HCT116 (cell line): ENCODE data around the gene CEP170B. TPM values are rescaled to one million over a fixed set of nuclear protein-coding genes. Genes with fewer than 3 reads are reported as not detected.
A peak's percentile ranks its signal among the peaks of the same experiment; 100 is the strongest.

Experiments
- ATAC-seq: fragments of 200-7000 bp; cut with Tn5 transposase; 2 replicates; pipeline ENCODE4 v1.9.1; 2020; ENCODE audit warnings: mild to moderate bottlenecking, moderate library complexity
- BruUV-seq: library from RNA; stranded (reverse); fragments of 400-500 nt; replicated peaks from 2 replicates; lab custom pipeline; 2021; lab: Mats Ljungman, UMichigan
- CTCF ChIA-PET: fragments of 300-600 bp; sonication (Branson Sonifier 250); formaldehyde crosslinking; loops from one replicate; lab custom pipeline; 2021; ENCODE audit warnings: antibody characterized with exemption; lab: Charles Lee
- POLR2A ChIA-PET: fragments of 300-600, 350-600 bp; sonication (Branson Sonifier 250); formaldehyde crosslinking; loops from one replicate; lab custom pipeline; 2021; ENCODE audit warnings: antibody characterized with exemption; lab: Charles Lee
- RAD21 ChIA-PET, 2 experiments: fragments of 300-600 bp; sonication (Branson Sonifier 250); formaldehyde crosslinking; loops; one replicate each; lab custom pipeline; 2023; ENCODE audit warnings: low total read pairs in 2 of 2; ENCODE audit not compliant: uncharacterized antibody in 2 of 2, unreplicated experiment in 2 of 2, low non-redundant PET in 1 of 2; lab: Charles Lee
- DNase-seq: peaks from one replicate; pipeline ENCODE4 v3.0.0-alpha.2; 2010; ENCODE audit warnings: low read depth, low spot score
- H2AFZ ChIP-seq: fragments of 200-600 bp; shearing (Covaris generic), sonication (generic); 2 replicates; pipeline ENCODE4 v1.6.1; 2017; ENCODE audit warnings: low read depth, mixed run types, mixed read lengths, antibody characterized with exemption, low read length; ENCODE audit not compliant: poor library complexity, severe bottlenecking
- H3K27ac ChIP-seq: 2 replicates; pipeline ENCODE4 v1.5.1; 2012; ENCODE audit warnings: low read depth, low read length
- H3K27me3 ChIP-seq: fragments of 200-600 bp; sonication (generic); 2 replicates; pipeline ENCODE4 v1.6.1; 2016; ENCODE audit warnings: mixed run types, low read length, mixed read lengths; ENCODE audit not compliant: insufficient read depth
- H3K36me3 ChIP-seq, 2 experiments: fragments of 200-500 bp in 1 of 2; fragments of 200-600 bp in 1 of 2; sonication (Bioruptor generic) in 1 of 2; sonication (generic) in 1 of 2; 2 replicates each; pipeline versions ENCODE4 v1.5.1 to v1.6.1; 2014 to 2016; ENCODE audit warnings: low read length in 2 of 2, inconsistent platforms in 1 of 2, mixed read lengths in 1 of 2, mixed run types in 1 of 2; ENCODE audit not compliant: insufficient read depth in 2 of 2, control insufficient read depth in 1 of 2
- H3K4me1 ChIP-seq, 2 experiments: fragments of 200-600 bp in 1 of 2; sonication (generic) in 1 of 2; 2 replicates each; pipeline versions ENCODE4 v1.5.1 to v1.6.1; 2012 to 2017; ENCODE audit warnings: low read length in 2 of 2, inconsistent platforms in 1 of 2, mild to moderate bottlenecking in 1 of 2, mixed read lengths in 1 of 2, mixed run types in 1 of 2, moderate library complexity in 1 of 2; ENCODE audit not compliant: insufficient read depth in 2 of 2, control insufficient read depth in 1 of 2
- H3K4me2 ChIP-seq: fragments of 200-600 bp; sonication (generic); 2 replicates; pipeline ENCODE4 v1.6.1; 2017; ENCODE audit warnings: mixed run types, low read length, mixed read lengths
- H3K4me3 ChIP-seq, 2 experiments: fragments of 200-600 bp in 1 of 2; sonication (generic) in 1 of 2; replicated peaks in 1 of 2; 2 replicates each; pipeline ENCODE4 v1.5.1; 2011 to 2016; ENCODE audit warnings: low read length in 2 of 2, control low read depth in 1 of 2, low read depth in 1 of 2, mild to moderate bottlenecking in 1 of 2, mixed read lengths in 1 of 2, mixed run types in 1 of 2
- H3K79me2 ChIP-seq: fragments of 200-600 bp; sonication (generic); 2 replicates; pipeline ENCODE4 v1.6.1; 2017; ENCODE audit warnings: mild to moderate bottlenecking, mixed run types, low read length, moderate library complexity, mixed read lengths; ENCODE audit not compliant: insufficient read depth
- H3K9ac ChIP-seq: fragments of 200-600 bp; sonication (generic); 2 replicates; pipeline ENCODE4 v1.6.1; 2016; ENCODE audit warnings: low read length, mixed read lengths
- H3K9me2 ChIP-seq: fragments of 200-600 bp; sonication (generic), shearing (Covaris generic); 2 replicates; pipeline ENCODE4 v1.6.1; 2017; ENCODE audit warnings: mixed run types, mild to moderate bottlenecking, moderate library complexity; ENCODE audit not compliant: insufficient read depth
- H3K9me3 ChIP-seq, 2 experiments: fragments of 200-500 bp in 1 of 2; fragments of 200-600 bp in 1 of 2; sonication (Bioruptor generic) in 1 of 2; sonication (generic) in 1 of 2; 2 replicates each; pipeline ENCODE4 v1.6.1; 2014 to 2017; ENCODE audit warnings: low read length in 2 of 2, mixed read lengths in 2 of 2, inconsistent platforms in 1 of 2, low read depth in 1 of 2, mild to moderate bottlenecking in 1 of 2, mixed run types in 1 of 2, moderate library complexity in 1 of 2; ENCODE audit not compliant: control insufficient read depth in 1 of 2, insufficient read depth in 1 of 2
- H4K20me1 ChIP-seq: fragments of 200-600 bp; sonication (generic), shearing (Covaris generic); 2 replicates; pipeline ENCODE4 v1.6.1; 2017; ENCODE audit warnings: mixed run types, mild to moderate bottlenecking, moderate library complexity; ENCODE audit not compliant: insufficient read depth
- CBX3 ChIP-seq: IDR thresholded peaks from 2 replicates; pipeline ENCODE4 v1.6.1; 2012; ENCODE audit warnings: low read depth
- CEBPB ChIP-seq: IDR thresholded peaks from 2 replicates; pipeline ENCODE4 v1.6.1; 2012; ENCODE audit warnings: low read depth
- JUND ChIP-seq: IDR thresholded peaks from 2 replicates; pipeline ENCODE4 v1.6.1; 2012
- POLR2A ChIP-seq: IDR thresholded peaks from 2 replicates; pipeline ENCODE4 v1.7.0; 2011; ENCODE audit warnings: borderline replicate concordance; ENCODE audit not compliant: insufficient read depth, insufficient read length; ENCODE audit errors: extremely low read depth
- SP1 ChIP-seq: IDR thresholded peaks from 2 replicates; pipeline ENCODE4 v1.6.1; 2012; ENCODE audit warnings: low read depth
- ZNF274 ChIP-seq: fragments of 200-500 bp; sonication (Bioruptor generic); IDR thresholded peaks from 2 replicates; pipeline ENCODE4 v1.6.1; 2014; ENCODE audit warnings: mild to moderate bottlenecking, low read depth, low read length, inconsistent platforms
- intact Hi-C: fragments of 100-400 bp; cut with micrococcal nuclease; formaldehyde crosslinking; loops from 2 replicates; pipeline ENCODE4 v1.10.0; 2022
- total RNA-seq: library from RNA; stranded (reverse); gene quantifications from one replicate; pipeline ENCODE4 v1.2.1, GENCODE V29; 2021; ENCODE audit not compliant: unreplicated experiment
- TF ChIP-seq, protein P1 (sequence below): IDR thresholded peaks from 2 replicates; pipeline ENCODE4 v1.6.1; 2012
- TF ChIP-seq, protein P2 (sequence below): IDR thresholded peaks from 2 replicates; pipeline ENCODE4 v1.6.1; 2011; ENCODE audit warnings: mild to moderate bottlenecking, low read length, moderate library complexity; ENCODE audit not compliant: insufficient replicate concordance; ENCODE audit errors: extremely low read depth
- TF ChIP-seq, protein P3 (sequence below), 3 experiments: fragments of 200-600 bp in 1 of 3; sonication (generic) in 1 of 3; IDR thresholded peaks in 2 of 3; conservative IDR thresholded peaks in 1 of 3; 2 replicates each; pipeline ENCODE4 v1.5.1; 2012 to 2017; ENCODE audit warnings: low read depth in 2 of 3, low read length in 2 of 3, antibody characterized with exemption in 1 of 3, borderline replicate concordance in 1 of 3, control low read depth in 1 of 3, mild to moderate bottlenecking in 1 of 3, mixed read lengths in 1 of 3, mixed run types in 1 of 3, moderate library complexity in 1 of 3; ENCODE audit not compliant: insufficient read depth in 1 of 3

CEP170B gene
- total RNA-seq, 1 experiment from 2014 or later = 45.9 TPM

DNA sequence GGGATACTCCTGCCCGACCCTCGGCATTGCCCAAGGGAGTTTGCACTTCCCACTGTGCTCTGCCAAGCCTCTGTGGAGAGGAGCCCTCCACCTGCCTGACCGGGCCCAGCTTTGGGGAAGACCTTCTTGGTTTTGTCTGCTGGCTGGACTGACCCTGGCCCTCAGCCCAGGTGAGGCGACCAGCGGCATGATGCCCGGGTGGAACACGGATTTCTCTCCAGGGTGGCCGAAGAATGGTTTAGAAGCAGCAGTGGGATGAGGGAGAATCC, 48.5 kb upstream of the CEP170B start:
- no TSS peak for BruUV-seq
- TF ChIP-seq, protein P1, sequence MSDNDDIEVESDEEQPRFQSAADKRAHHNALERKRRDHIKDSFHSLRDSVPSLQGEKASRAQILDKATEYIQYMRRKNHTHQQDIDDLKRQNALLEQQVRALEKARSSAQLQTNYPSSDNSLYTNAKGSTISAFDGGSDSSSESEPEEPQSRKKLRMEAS = no peak
- TF ChIP-seq, protein P2, sequence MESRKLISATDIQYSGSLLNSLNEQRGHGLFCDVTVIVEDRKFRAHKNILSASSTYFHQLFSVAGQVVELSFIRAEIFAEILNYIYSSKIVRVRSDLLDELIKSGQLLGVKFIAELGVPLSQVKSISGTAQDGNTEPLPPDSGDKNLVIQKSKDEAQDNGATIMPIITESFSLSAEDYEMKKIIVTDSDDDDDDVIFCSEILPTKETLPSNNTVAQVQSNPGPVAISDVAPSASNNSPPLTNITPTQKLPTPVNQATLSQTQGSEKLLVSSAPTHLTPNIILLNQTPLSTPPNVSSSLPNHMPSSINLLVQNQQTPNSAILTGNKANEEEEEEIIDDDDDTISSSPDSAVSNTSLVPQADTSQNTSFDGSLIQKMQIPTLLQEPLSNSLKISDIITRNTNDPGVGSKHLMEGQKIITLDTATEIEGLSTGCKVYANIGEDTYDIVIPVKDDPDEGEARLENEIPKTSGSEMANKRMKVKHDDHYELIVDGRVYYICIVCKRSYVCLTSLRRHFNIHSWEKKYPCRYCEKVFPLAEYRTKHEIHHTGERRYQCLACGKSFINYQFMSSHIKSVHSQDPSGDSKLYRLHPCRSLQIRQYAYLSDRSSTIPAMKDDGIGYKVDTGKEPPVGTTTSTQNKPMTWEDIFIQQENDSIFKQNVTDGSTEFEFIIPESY = no peak
- TF ChIP-seq CEBPB (no peak), ZNF274 (no peak)
- TF ChIP-seq, all 23 proteins: peak for 0

DNA sequence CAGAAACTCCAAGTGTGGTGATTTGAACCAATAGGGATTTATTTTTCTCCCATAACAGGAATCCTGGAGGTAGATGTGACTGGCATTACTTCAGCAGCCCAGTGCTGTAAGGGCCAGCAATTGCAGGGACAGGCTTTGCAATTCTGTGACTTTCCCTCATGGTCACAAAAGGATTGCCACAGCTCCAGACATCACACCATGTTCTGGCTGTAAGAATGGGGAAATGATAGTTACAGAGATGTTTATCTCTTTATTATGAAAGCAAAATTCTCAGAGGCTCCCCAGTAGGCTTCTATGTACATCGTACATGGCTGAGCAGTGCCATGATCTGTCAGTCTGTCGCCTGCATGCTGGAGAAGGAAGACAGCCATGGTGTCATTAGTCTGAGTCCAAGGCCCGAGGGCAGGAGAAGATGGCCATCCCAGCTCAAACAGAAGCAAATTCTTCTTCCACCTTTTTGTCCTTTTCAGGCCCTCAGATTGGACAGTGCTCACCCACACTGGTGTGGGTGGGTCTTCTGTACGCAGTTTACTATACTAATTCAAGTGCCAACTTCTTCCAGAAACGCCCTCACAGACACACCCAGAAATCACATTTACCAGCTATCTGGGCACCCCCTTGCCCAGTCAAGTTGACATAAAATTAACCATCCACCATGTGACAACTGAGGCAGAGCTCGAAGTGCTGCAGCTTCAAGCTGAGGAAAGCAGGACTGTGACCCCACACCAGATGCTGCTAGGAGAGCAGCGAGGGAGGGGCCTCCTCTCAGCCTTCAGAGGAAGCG, 46.9 kb upstream of the CEP170B start:
- intact Hi-C loops = no loop called here
- ChIA-PET POLR2A (no interaction called here), CTCF (no interaction called here), RAD21 (no interaction called here)
- no peaks in the 10 kb centered on the region for H3K36me3 ChIP-seq
- ATAC-seq (no peak), DNase-seq (no peak)
- H3K79me2 ChIP-seq = peaks cover 16% of the 10 kb centered on the region
- no TSS peak for BruUV-seq
- no peak overlapping the region for H3K4me3 ChIP-seq
- H3K27ac ChIP-seq = no peak overlapping the region
- H3K4me1 ChIP-seq = peaks cover 14 to 33% of the 10 kb centered on the region in 2 experiments; a peak in 3 of 4 replicates
- H3K27me3 ChIP-seq = no peaks in the 10 kb centered on the region
- peak overlapping the region; percentile 98; the same call in 1 of the 2 replicates for H3K4me2 ChIP-seq
- no peaks in the 10 kb centered on the region for H3K9me2 ChIP-seq
- TF ChIP-seq SP1 (no peak), JUND (no peak), POLR2A (no peak), CBX3 (no peak)
- TF ChIP-seq, protein P3, sequence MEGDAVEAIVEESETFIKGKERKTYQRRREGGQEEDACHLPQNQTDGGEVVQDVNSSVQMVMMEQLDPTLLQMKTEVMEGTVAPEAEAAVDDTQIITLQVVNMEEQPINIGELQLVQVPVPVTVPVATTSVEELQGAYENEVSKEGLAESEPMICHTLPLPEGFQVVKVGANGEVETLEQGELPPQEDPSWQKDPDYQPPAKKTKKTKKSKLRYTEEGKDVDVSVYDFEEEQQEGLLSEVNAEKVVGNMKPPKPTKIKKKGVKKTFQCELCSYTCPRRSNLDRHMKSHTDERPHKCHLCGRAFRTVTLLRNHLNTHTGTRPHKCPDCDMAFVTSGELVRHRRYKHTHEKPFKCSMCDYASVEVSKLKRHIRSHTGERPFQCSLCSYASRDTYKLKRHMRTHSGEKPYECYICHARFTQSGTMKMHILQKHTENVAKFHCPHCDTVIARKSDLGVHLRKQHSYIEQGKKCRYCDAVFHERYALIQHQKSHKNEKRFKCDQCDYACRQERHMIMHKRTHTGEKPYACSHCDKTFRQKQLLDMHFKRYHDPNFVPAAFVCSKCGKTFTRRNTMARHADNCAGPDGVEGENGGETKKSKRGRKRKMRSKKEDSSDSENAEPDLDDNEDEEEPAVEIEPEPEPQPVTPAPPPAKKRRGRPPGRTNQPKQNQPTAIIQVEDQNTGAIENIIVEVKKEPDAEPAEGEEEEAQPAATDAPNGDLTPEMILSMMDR (IDR thresholded peaks at IDR 0.05 in 2 of 3, conservative IDR thresholded peaks at IDR 0.05 in 1 of 3; ENCODE audit: borderline replicate concordance in 1 of 3, insufficient read depth in 1 of 3, low read depth in 2 of 3, low read length in 2 of 3) = no peak
- H2AFZ ChIP-seq = no peak overlapping the region
- no peaks in the 10 kb centered on the region for H3K9me3 ChIP-seq
- H4K20me1 ChIP-seq = no peaks in the 10 kb centered on the region
- H3K9ac ChIP-seq = no peak overlapping the region

More for the DNA sequence above, 48.5 kb upstream of the CEP170B start:
- intact Hi-C loops = no loop called here
- ChIA-PET RAD21 (interaction anchor here in 1 of 2 experiments (0.6 kb wide), 1 partner anchor 12 kb away, joined by 4 read pairs; no protein-coding TSS in a partner anchor), CTCF (no interaction called here), POLR2A (interaction anchor here (1.2 kb wide), 1 partner anchor 9 kb away, joined by 3 read pairs; no protein-coding TSS in a partner anchor)
- H4K20me1 ChIP-seq = no peaks in the 10 kb centered on the region
- no peaks in the 10 kb centered on the region for H3K9me3 ChIP-seq
- peaks cover 16% of the 10 kb centered on the region for H3K79me2 ChIP-seq
- no peaks in the 10 kb centered on the region for H3K27me3 ChIP-seq
- peak overlapping the region; percentile 87 for H3K4me3 ChIP-seq
- H3K4me1 ChIP-seq = peaks cover 14 to 33% of the 10 kb centered on the region in 2 experiments; a peak in 3 of 4 replicates
- ATAC-seq = peak; percentile 12
- H3K27ac ChIP-seq = peak overlapping the region; percentile 95
- no peak for DNase-seq
- peak overlapping the region; percentile 94 for H3K9ac ChIP-seq
- H2AFZ ChIP-seq = no peak overlapping the region
- no peaks in the 10 kb centered on the region for H3K9me2 ChIP-seq
- peak overlapping the region; percentile 98 for H3K4me2 ChIP-seq
- H3K36me3 ChIP-seq = no peaks in the 10 kb centered on the region
